BLaER1 (cell line): ENCODE data around the gene DNAH6.

Experiments used
- H3K27ac ChIP-seq: shearing (Covaris generic); formaldehyde crosslinking; 2 replicates; pipeline ENCODE4 v1.8.1; 2022
- H3K27me3 ChIP-seq: shearing (Covaris generic); formaldehyde crosslinking; 2 replicates; pipeline ENCODE4 v1.8.1; 2022
- H3K36me3 ChIP-seq: shearing (Covaris generic); formaldehyde crosslinking; 2 replicates; pipeline ENCODE4 v1.8.1; 2022
- H3K4me1 ChIP-seq: shearing (Covaris generic); formaldehyde crosslinking; 2 replicates; pipeline ENCODE4 v1.8.1; 2022
- H3K4me2 ChIP-seq: shearing (Covaris generic); formaldehyde crosslinking; 2 replicates; pipeline ENCODE4 v1.8.1; 2022
- H3K4me3 ChIP-seq: shearing (Covaris generic); formaldehyde crosslinking; 2 replicates; pipeline ENCODE4 v1.8.1; 2022
- H3K9ac ChIP-seq: shearing (Covaris generic); formaldehyde crosslinking; 2 replicates; pipeline ENCODE4 v1.8.1; 2022
- H3K9me3 ChIP-seq: shearing (Covaris generic); formaldehyde crosslinking; 2 replicates; pipeline ENCODE4 v1.8.1; 2022
- H4K20me1 ChIP-seq: shearing (Covaris generic); formaldehyde crosslinking; 2 replicates; pipeline ENCODE4 v1.8.1; 2022
- Cebpa-rat ChIP-seq: shearing (Covaris generic); IDR thresholded peaks from 2 replicates; pipeline ENCODE4 v1.8.1; 2022

Gene DNAH6

DNA sequence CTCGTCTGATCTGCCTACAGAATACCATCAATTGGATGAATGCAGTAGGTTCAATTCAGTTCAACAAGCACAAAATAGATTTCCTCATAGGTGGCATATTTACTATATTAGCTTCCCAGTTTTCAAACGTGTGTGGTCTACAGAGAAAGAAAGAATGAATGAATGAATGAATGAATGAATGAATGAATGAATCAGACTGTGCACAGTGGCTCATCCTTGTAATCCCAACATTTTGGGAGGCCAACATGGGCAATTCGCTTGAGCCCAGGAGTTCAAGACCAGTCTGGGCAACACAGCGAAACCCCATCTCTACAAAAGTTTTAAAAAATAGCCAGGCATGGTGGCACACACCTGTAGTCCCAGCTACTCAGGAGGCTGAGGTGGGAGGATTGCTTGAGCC, 269.7 kb downstream of the DNAH6 start:
- no peaks in the 10 kb centered on the region for H3K9me3 ChIP-seq
- no peak overlapping the region for H3K4me2 ChIP-seq
- peaks cover 14% of the 10 kb centered on the region for H3K4me1 ChIP-seq
- H3K36me3 ChIP-seq, result no peaks in the 10 kb centered on the region
- H3K27ac ChIP-seq, result no peak overlapping the region
- no peaks in the 10 kb centered on the region for H4K20me1 ChIP-seq
- TF ChIP-seq Cebpa-rat, result no peak
- H3K4me3 ChIP-seq, result no peak overlapping the region
- H3K9ac ChIP-seq, result no peak overlapping the region
- H3K27me3 ChIP-seq, result no peaks in the 10 kb centered on the region

DNA sequence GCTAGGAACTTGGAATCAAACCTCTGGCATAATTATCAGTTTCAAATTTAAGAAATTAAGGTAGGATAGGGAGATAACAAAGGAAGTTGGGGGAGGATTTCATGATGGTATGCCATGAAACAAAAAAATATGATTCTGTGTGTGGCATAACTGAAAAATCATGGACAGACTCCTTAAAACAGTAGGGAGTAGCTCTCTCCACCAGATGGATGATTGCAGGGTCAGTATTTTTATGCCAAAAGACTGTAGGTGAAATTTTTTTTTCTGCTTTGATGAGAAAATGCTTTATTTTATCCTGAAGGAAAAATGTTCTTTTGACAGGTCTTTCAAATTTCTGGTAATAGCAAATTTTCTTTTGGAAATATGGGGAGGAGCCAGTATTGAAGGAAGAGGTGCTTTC, 270.3 kb downstream of the DNAH6 start:
- Histone ChIP-seq H3K4me2 (no peak overlapping the region), H3K36me3 (no peaks in the 10 kb centered on the region), H3K4me3 (no peak overlapping the region), H4K20me1 (no peaks in the 10 kb centered on the region), H3K27me3 (no peaks in the 10 kb centered on the region), H3K9ac (no peak overlapping the region), H3K27ac (no peak overlapping the region), H3K4me1 (peaks cover 14% of the 10 kb centered on the region), H3K9me3 (no peaks in the 10 kb centered on the region)
- no peak for TF ChIP-seq Cebpa-rat

DNA sequence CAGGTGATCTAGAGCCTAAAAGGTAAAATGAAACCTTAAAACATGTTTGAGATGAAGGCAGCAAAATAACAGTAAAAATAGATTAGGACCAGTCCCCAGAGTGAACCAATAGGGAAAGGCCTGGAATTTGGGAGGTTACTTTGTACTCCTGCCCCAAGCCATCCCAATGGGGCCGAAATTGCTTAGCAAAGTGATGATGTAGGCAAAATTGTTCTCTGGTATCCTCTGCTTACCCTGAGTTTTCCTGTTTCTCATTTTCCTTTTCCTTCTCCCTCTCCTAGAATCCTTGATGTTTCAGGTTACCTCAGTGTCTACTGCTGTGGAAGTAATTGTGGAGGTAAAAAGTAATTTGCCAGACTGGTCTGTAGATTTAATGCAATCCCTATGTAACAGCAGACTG, 271.7 kb downstream of the DNAH6 start:
- TF ChIP-seq Cebpa-rat, result no peak
- no peak overlapping the region for H3K27ac ChIP-seq
- peaks cover 4% of the 10 kb centered on the region for H3K9me3 ChIP-seq
- no peak overlapping the region for H3K9ac ChIP-seq
- no peaks in the 10 kb centered on the region for H4K20me1 ChIP-seq
- H3K36me3 ChIP-seq, result no peaks in the 10 kb centered on the region
- H3K4me1 ChIP-seq, result peaks cover under 1% of the 10 kb centered on the region; the same call in 1 of the 2 replicates
- H3K4me2 ChIP-seq, result no peak overlapping the region
- H3K27me3 ChIP-seq, result no peaks in the 10 kb centered on the region
- no peak overlapping the region for H3K4me3 ChIP-seq

DNA sequence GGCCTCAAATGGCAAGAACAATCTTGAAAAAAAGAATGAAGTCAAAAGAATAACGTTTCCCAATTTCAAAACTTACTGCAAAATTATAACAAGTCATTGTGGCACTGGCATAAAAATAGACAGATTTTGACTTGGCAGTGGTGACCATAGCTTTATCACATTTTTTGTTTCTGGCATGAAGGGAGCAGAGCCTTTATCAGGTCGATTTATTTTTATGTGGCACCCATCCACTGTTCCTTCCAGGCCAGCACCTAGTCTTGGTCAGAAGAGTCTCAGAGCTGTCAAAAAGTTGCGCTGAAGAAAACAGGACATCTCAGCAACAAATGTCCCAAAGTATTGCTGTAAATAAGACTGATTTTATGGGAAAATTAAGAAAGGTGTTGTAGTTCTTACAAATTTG, 272.2 kb downstream of the DNAH6 start:
- no peak overlapping the region for H3K4me3 ChIP-seq
- peaks cover 7% of the 10 kb centered on the region for H3K9me3 ChIP-seq
- H3K4me2 ChIP-seq, result no peak overlapping the region

DNA sequence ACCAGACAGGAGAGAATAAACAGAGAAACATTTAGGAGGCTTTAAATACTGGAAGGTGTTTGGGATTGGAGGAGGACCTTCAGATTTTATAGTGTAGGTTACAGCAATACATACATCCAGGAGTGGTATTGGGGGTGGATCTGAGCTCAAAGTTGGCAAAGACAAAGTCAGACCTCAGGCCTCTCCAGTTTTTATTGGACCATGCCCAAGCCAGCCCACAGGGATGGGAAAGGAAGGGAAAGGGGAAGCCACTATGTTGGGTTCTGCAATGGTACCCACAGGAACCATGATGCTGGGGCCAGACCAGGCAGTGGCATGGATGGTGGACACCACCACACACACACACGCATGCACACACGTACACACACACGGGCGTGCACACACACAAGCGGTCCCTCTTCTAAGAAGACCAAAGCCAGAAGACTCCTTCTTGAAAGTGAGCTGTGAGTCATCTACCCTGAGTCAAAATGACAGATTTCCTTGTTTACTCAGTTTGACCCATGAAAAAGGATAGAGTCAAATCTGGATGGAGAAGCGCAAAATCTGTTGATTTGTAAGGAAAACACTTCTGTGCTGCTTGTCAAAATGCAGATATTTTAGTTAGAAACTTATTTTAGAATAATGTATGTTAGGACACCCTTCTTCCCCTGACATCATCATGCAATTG, 276.7 kb downstream of the DNAH6 start:
- TF ChIP-seq Cebpa-rat, result no peak
- H3K4me1 ChIP-seq, result no peaks in the 10 kb centered on the region
- H4K20me1 ChIP-seq, result no peaks in the 10 kb centered on the region
- H3K9ac ChIP-seq, result no peak overlapping the region
- no peak overlapping the region for H3K27ac ChIP-seq
- H3K36me3 ChIP-seq, result no peaks in the 10 kb centered on the region
- no peaks in the 10 kb centered on the region for H3K27me3 ChIP-seq
- H3K4me3 ChIP-seq, result no peak overlapping the region
- H3K9me3 ChIP-seq, result peaks cover 7% of the 10 kb centered on the region
- H3K4me2 ChIP-seq, result no peak overlapping the region

More for the DNA sequence above, 272.2 kb downstream of the DNAH6 start:
- no peak overlapping the region for H3K9ac ChIP-seq
- H4K20me1 ChIP-seq, result no peaks in the 10 kb centered on the region
- no peaks in the 10 kb centered on the region for H3K4me1 ChIP-seq
- TF ChIP-seq Cebpa-rat, result no peak
- no peak overlapping the region for H3K27ac ChIP-seq
- H3K27me3 ChIP-seq, result no peaks in the 10 kb centered on the region
- H3K36me3 ChIP-seq, result no peaks in the 10 kb centered on the region

DNA sequence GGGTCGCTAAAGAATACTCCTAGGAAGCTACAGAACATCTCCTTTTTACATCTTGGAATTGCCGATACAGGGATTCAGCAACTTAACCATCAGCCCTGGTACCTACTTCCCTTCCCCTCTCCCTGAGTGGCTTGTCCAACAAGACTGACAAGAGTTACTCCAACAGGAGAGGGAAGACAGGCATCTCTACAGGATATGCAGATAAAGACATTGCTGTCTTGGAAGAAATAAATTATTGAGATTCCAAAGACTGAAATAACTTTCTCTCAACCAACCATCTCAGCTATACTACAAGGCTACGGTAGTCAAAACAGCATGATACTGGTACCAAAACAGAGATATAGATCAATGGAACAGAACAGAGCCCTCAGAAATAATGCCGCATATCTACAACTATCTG, 277.3 kb downstream of the DNAH6 start:
- Histone ChIP-seq H3K4me2 (no peak overlapping the region), H3K9me3 (peaks cover 7% of the 10 kb centered on the region), H4K20me1 (no peaks in the 10 kb centered on the region), H3K4me1 (no peaks in the 10 kb centered on the region), H3K9ac (no peak overlapping the region), H3K4me3 (no peak overlapping the region), H3K27ac (no peak overlapping the region), H3K27me3 (no peaks in the 10 kb centered on the region), H3K36me3 (no peaks in the 10 kb centered on the region)
- TF ChIP-seq Cebpa-rat, result no peak

DNA sequence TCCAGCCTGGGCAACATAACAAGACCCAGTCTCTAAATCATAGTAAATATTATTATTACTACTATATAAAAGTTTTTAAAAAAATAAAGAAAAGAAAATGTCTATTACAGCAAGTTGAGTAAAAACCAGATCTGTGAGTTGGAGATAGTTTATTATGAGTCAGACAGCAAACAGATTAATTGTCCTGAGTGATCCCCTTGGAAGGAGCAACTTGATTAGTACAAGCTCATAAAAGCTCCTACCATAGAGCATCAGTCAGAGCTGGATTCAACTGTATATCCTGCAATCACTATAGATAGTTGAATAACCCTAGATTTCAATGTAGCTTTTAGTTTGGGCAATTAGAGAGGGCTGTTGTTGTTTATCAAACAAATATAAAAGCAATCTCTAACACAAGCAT, 280.5 kb downstream of the DNAH6 start:
- Histone ChIP-seq H3K9ac (no peak overlapping the region), H3K27me3 (no peaks in the 10 kb centered on the region), H3K9me3 (peaks cover 13% of the 10 kb centered on the region), H4K20me1 (no peaks in the 10 kb centered on the region), H3K4me1 (no peaks in the 10 kb centered on the region), H3K4me2 (no peak overlapping the region), H3K27ac (no peak overlapping the region), H3K4me3 (no peak overlapping the region), H3K36me3 (no peaks in the 10 kb centered on the region)
- TF ChIP-seq Cebpa-rat, result no peak

DNA sequence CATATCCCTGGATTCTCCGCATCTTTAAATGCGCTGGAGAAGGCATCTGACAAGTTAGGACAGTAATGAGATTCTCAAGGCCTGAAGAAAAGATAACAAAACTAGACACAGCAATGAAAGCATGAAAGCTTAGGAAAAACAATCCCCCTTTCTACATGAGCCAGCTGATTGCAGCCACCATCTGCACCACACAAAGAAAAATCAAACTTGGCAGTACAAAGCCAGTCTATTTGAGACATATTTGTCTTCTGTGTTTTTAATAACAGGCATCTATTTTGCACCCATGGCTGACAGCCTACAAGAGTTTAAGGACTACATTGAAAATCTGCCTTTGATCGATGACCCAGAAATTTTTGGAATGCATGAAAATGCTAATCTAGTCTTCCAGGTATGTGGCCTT, 281.0 kb downstream of the DNAH6 start:
- no peak for TF ChIP-seq Cebpa-rat
- H3K4me3 ChIP-seq, result no peak overlapping the region
- H3K36me3 ChIP-seq, result no peaks in the 10 kb centered on the region
- H3K9ac ChIP-seq, result no peak overlapping the region
- no peak overlapping the region for H3K27ac ChIP-seq
- H3K4me2 ChIP-seq, result no peak overlapping the region
- no peaks in the 10 kb centered on the region for H4K20me1 ChIP-seq
- H3K4me1 ChIP-seq, result no peaks in the 10 kb centered on the region
- H3K9me3 ChIP-seq, result peaks cover 17% of the 10 kb centered on the region
- H3K27me3 ChIP-seq, result no peaks in the 10 kb centered on the region

DNA sequence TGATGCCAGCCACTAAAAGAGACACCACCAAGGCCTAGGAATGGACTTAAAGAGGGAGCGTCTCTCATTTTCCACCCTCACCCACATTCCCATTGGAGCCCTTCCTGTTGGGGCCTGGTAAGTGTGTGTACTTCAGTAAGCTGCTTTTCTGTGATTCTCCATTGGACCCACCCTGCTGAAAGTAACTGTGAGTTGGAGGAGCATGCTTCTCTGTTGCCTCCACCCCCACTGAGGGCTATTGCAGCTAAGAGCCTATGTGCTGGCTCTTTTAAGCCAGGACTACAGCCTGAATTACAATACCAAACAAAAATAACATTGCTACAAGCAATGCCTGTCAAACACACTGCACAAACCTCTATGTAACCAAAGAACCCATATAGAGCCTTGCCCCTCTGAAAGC, 283.5 kb downstream of the DNAH6 start:
- no peaks in the 10 kb centered on the region for H3K4me1 ChIP-seq
- no peak overlapping the region for H3K4me3 ChIP-seq
- no peaks in the 10 kb centered on the region for H4K20me1 ChIP-seq
- no peaks in the 10 kb centered on the region for H3K36me3 ChIP-seq
- H3K27ac ChIP-seq, result no peak overlapping the region
- H3K9me3 ChIP-seq, result peaks cover 14% of the 10 kb centered on the region
- H3K27me3 ChIP-seq, result no peaks in the 10 kb centered on the region
- no peak overlapping the region for H3K9ac ChIP-seq
- no peak overlapping the region for H3K4me2 ChIP-seq
- no peak for TF ChIP-seq Cebpa-rat

DNA sequence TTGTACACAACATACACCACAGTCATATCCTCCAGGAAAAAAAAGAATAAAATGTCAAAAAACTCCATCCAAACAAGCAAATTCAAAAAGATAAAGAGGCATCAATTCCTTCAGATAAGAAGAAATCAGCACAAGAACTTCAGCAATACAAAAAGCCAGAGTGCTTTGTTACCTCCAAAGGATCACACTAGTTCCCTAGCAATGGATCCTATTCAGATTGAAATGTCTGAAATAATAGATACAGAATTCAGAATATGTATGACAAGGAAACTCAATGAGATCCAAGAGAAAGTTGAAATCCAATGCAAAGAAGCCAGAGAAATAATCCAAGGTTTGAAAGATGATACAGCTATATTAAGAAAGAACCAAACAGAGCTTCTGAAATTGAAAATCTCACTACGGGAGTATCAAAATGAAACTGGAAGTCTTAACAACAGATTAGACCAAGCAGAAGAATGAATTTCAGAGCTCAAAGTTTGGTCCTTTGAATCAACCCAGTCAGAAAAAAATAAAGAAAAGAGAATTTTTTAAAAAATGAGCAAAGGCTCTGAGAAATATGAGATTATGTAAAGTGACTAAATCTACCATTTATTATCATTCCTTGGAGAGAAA, 284.0 kb downstream of the DNAH6 start:
- Histone ChIP-seq H3K9ac (no peak overlapping the region), H3K9me3 (peaks cover 14% of the 10 kb centered on the region), H3K4me1 (no peaks in the 10 kb centered on the region), H3K27me3 (no peaks in the 10 kb centered on the region), H3K27ac (no peak overlapping the region), H3K36me3 (no peaks in the 10 kb centered on the region), H3K4me3 (no peak overlapping the region), H4K20me1 (no peaks in the 10 kb centered on the region), H3K4me2 (no peak overlapping the region)
- TF ChIP-seq Cebpa-rat, result no peak
